ENCODE results near the gene FGG.
A peak's percentile ranks its signal among the peaks of the same experiment; 100 is the strongest.

FGG gene

GRCh38 chr4:154634058-154634457 is 21.6 kb upstream of the FGG start:
- Histone ChIP-seq H3K79me2 (ENCODE audit: low read length) (no peaks in the 10 kb centered on the region), H3K9ac (ENCODE audit: low read length) (no peak overlapping the region), H3K4me2 (ENCODE audit: low read depth, low read length) (no peak overlapping the region), H3K27ac (ENCODE audit: low read length) (no peak overlapping the region), H3K36me3 (replicated peaks; ENCODE audit: insufficient read depth, low read length) (no peaks in the 10 kb centered on the region), H2AFZ (ENCODE audit: low read length) (no peak overlapping the region), H3K27me3 (replicated peaks; ENCODE audit: insufficient read depth, low read length) (no peaks in the 10 kb centered on the region), H3F3A (ENCODE audit: insufficient read depth, low read length) (no peaks in the 10 kb centered on the region), H4K20me1 (ENCODE audit: insufficient read depth, low read length) (no peaks in the 10 kb centered on the region), H3K9me2 (replicated peaks; ENCODE audit: insufficient read depth, low read length) (no peaks in the 10 kb centered on the region), H3K9me3 (replicated peaks; ENCODE audit: insufficient read depth, low read length) (no peaks in the 10 kb centered on the region), H3K4me1 (ENCODE audit: low read length) (no peaks in the 10 kb centered on the region), H3K4me3 (ENCODE audit: low read length) (no peak overlapping the region)
- TF ChIP-seq EZH2 (optimal IDR thresholded peaks at IDR 0.05; ENCODE audit: low read depth, low read length) (no peak), CTCF (IDR thresholded peaks at IDR 0.05; ENCODE audit: low read length) (no peak), EZH2phosphoT487 (IDR thresholded peaks at IDR 0.05; ENCODE audit: low read length) (no peak)
- DNase-seq, result no peak

- Histone ChIP-seq H3K9me3 (replicated peaks; ENCODE audit: insufficient read depth, low read length) (no peaks in the 10 kb centered on the region), H3K79me2 (ENCODE audit: low read length) (no peaks in the 10 kb centered on the region), H3K9ac (ENCODE audit: low read length) (no peak overlapping the region), H3K9me2 (replicated peaks; ENCODE audit: insufficient read depth, low read length) (no peaks in the 10 kb centered on the region), H3K27ac (ENCODE audit: low read length) (no peak overlapping the region), H4K20me1 (ENCODE audit: insufficient read depth, low read length) (no peaks in the 10 kb centered on the region), H3K4me3 (ENCODE audit: low read length) (no peak overlapping the region), H3K4me1 (ENCODE audit: low read length) (no peaks in the 10 kb centered on the region), H3K4me2 (ENCODE audit: low read depth, low read length) (no peak overlapping the region), H2AFZ (ENCODE audit: low read length) (no peak overlapping the region), H3K27me3 (replicated peaks; ENCODE audit: insufficient read depth, low read length) (no peaks in the 10 kb centered on the region), H3K36me3 (replicated peaks; ENCODE audit: insufficient read depth, low read length) (no peaks in the 10 kb centered on the region), H3F3A (ENCODE audit: insufficient read depth, low read length) (no peaks in the 10 kb centered on the region)
- TF ChIP-seq EZH2phosphoT487 (IDR thresholded peaks at IDR 0.05; ENCODE audit: low read length) (no peak), EZH2 (optimal IDR thresholded peaks at IDR 0.05; ENCODE audit: low read depth, low read length) (no peak)
- DNase-seq, result no peak
Observed at GRCh38 chr4:154631828-154632227, 19.4 kb upstream of the FGG start.

- H3K9ac ChIP-seq (ENCODE audit: low read length), result no peak overlapping the region
- no peaks in the 10 kb centered on the region for H3K79me2 ChIP-seq (ENCODE audit: low read length)
- TF ChIP-seq EZH2phosphoT487 (IDR thresholded peaks at IDR 0.05; ENCODE audit: low read length) (no peak), EZH2 (optimal IDR thresholded peaks at IDR 0.05; ENCODE audit: low read depth, low read length) (no peak), CTCF (IDR thresholded peaks at IDR 0.05; ENCODE audit: low read length) (no peak)
- H3K4me2 ChIP-seq (ENCODE audit: low read depth, low read length), result no peak overlapping the region
- H3K27me3 ChIP-seq (replicated peaks; ENCODE audit: insufficient read depth, low read length), result no peaks in the 10 kb centered on the region; the same call in 1 of the 2 replicates
- no peaks in the 10 kb centered on the region for H3K9me3 ChIP-seq (replicated peaks; ENCODE audit: insufficient read depth, low read length)
- no peak overlapping the region for H2AFZ ChIP-seq (ENCODE audit: low read length)
- no peaks in the 10 kb centered on the region for H3K9me2 ChIP-seq (replicated peaks; ENCODE audit: insufficient read depth, low read length)
- H3F3A ChIP-seq (ENCODE audit: insufficient read depth, low read length), result no peaks in the 10 kb centered on the region
- H4K20me1 ChIP-seq (ENCODE audit: insufficient read depth, low read length), result no peaks in the 10 kb centered on the region
- H3K27ac ChIP-seq (ENCODE audit: low read length), result no peak overlapping the region
- no peaks in the 10 kb centered on the region for H3K4me1 ChIP-seq (ENCODE audit: low read length)
- peak; percentile 34 for DNase-seq
- H3K4me3 ChIP-seq (ENCODE audit: low read length), result no peak overlapping the region
- no peaks in the 10 kb centered on the region for H3K36me3 ChIP-seq (replicated peaks; ENCODE audit: insufficient read depth, low read length)
Observed at GRCh38 chr4:154630324-154630723, 17.9 kb upstream of the FGG start.

- DNase-seq, result peak; percentile 73
- TF ChIP-seq CTCF (IDR thresholded peaks at IDR 0.05; ENCODE audit: low read length) (peak; percentile 74), EZH2phosphoT487 (IDR thresholded peaks at IDR 0.05; ENCODE audit: low read length) (no peak), EZH2 (optimal IDR thresholded peaks at IDR 0.05; ENCODE audit: low read depth, low read length) (no peak)
- Histone ChIP-seq H3K36me3 (replicated peaks; ENCODE audit: insufficient read depth, low read length) (no peaks in the 10 kb centered on the region), H2AFZ (ENCODE audit: low read length) (peak overlapping the region; percentile 27; the same call in 1 of the 2 replicates), H3K27me3 (replicated peaks; ENCODE audit: insufficient read depth, low read length) (no peaks in the 10 kb centered on the region; the same call in 1 of the 2 replicates), H3F3A (ENCODE audit: insufficient read depth, low read length) (no peaks in the 10 kb centered on the region), H3K4me2 (ENCODE audit: low read depth, low read length) (peak overlapping the region; percentile 54), H3K27ac (ENCODE audit: low read length) (no peak overlapping the region), H3K9me3 (replicated peaks; ENCODE audit: insufficient read depth, low read length) (no peaks in the 10 kb centered on the region), H3K4me1 (ENCODE audit: low read length) (no peaks in the 10 kb centered on the region), H3K4me3 (ENCODE audit: low read length) (peak overlapping the region; percentile 31), H3K79me2 (ENCODE audit: low read length) (no peaks in the 10 kb centered on the region), H3K9ac (ENCODE audit: low read length) (no peak overlapping the region), H3K9me2 (replicated peaks; ENCODE audit: insufficient read depth, low read length) (no peaks in the 10 kb centered on the region), H4K20me1 (ENCODE audit: insufficient read depth, low read length) (no peaks in the 10 kb centered on the region)
Observed at GRCh38 chr4:154626793-154627484, 14.5 kb upstream of the FGG start.

Measured in MM.1S (cell line).